ENCODE results near the gene KCNK10.
"Not testable (repeated sequence)": the region's sequence is repeated elsewhere in the genome, so short reads cannot be mapped to it uniquely, and the experiment has no call there.

KCNK10 gene

GRCh38 chr14:88261302-88261701, 61.8 kb downstream of the KCNK10 start:
- H3K4me3 Mint-ChIP-seq; ATAC-seq; H3K27ac Mint-ChIP-seq; DNase-seq (ENCODE audit: low spot score in 2 of 2); H3K36me3 Mint-ChIP-seq; H3K4me1 Mint-ChIP-seq; H3K9me3 Mint-ChIP-seq: not testable (repeated sequence)

GRCh38 chr14:88258021-88258420, 65.0 kb downstream of the KCNK10 start:
- ATAC-seq, result no peak
- H3K9me3 Mint-ChIP-seq, result no peaks in the 10 kb centered on the region
- no peaks in the 10 kb centered on the region for H3K4me1 Mint-ChIP-seq
- H3K27ac Mint-ChIP-seq, result no peak overlapping the region
- DNase-seq (ENCODE audit: low spot score in 2 of 2), result no peak
- no peaks in the 10 kb centered on the region for H3K36me3 Mint-ChIP-seq
- no peak overlapping the region for H3K4me3 Mint-ChIP-seq

GRCh38 chr14:88256997-88257950, 65.8 kb downstream of the KCNK10 start:
- Mint-ChIP-seq H3K36me3 (no peaks in the 10 kb centered on the region), H3K9me3 (no peaks in the 10 kb centered on the region), H3K27ac (no peak overlapping the region), H3K4me3 (no peak overlapping the region), H3K4me1 (no peaks in the 10 kb centered on the region)
- ATAC-seq, result no peak
- no peak for DNase-seq (ENCODE audit: low spot score in 2 of 2)

- Mint-ChIP-seq H3K27ac (no peak overlapping the region), H3K4me3 (no peak overlapping the region), H3K36me3 (no peaks in the 10 kb centered on the region), H3K9me3 (no peaks in the 10 kb centered on the region), H3K4me1 (no peaks in the 10 kb centered on the region)
- DNase-seq (ENCODE audit: low spot score in 2 of 2), result no peak
- ATAC-seq, result no peak
Measured at GRCh38 chr14:88255798-88256197, 67.3 kb downstream of the KCNK10 start.

GRCh38 chr14:88255196-88255595, 67.9 kb downstream of the KCNK10 start:
- H3K4me3 Mint-ChIP-seq, result no peak overlapping the region
- no peak for DNase-seq (ENCODE audit: low spot score in 2 of 2)
- H3K4me1 Mint-ChIP-seq, result no peaks in the 10 kb centered on the region
- no peaks in the 10 kb centered on the region for H3K36me3 Mint-ChIP-seq
- H3K27ac Mint-ChIP-seq, result no peak overlapping the region
- ATAC-seq, result no peak
- H3K9me3 Mint-ChIP-seq, result no peaks in the 10 kb centered on the region

GRCh38 chr14:88252498-88252897, 70.6 kb downstream of the KCNK10 start:
- Mint-ChIP-seq H3K9me3 (no peaks in the 10 kb centered on the region), H3K4me3 (no peak overlapping the region), H3K27ac (no peak overlapping the region), H3K4me1 (no peaks in the 10 kb centered on the region), H3K36me3 (no peaks in the 10 kb centered on the region)
- ATAC-seq, result peak; percentile 40
- DNase-seq (ENCODE audit: low spot score in 2 of 2), result no peak

GRCh38 chr14:88251650-88252049, 71.4 kb downstream of the KCNK10 start:
- H3K9me3 Mint-ChIP-seq, result no peaks in the 10 kb centered on the region
- H3K27ac Mint-ChIP-seq, result no peak overlapping the region
- no peaks in the 10 kb centered on the region for H3K36me3 Mint-ChIP-seq
- ATAC-seq (no peak), DNase-seq (ENCODE audit: low spot score in 2 of 2) (no peak)
- H3K4me1 Mint-ChIP-seq, result no peaks in the 10 kb centered on the region
- no peak overlapping the region for H3K4me3 Mint-ChIP-seq

- Mint-ChIP-seq H3K9me3 (no peaks in the 10 kb centered on the region), H3K4me3 (no peak overlapping the region), H3K27ac (no peak overlapping the region), H3K4me1 (no peaks in the 10 kb centered on the region), H3K36me3 (no peaks in the 10 kb centered on the region)
- no peak for DNase-seq (ENCODE audit: low spot score in 2 of 2)
- peak; percentile 49 for ATAC-seq
Measured at GRCh38 chr14:88249266-88249665, 73.8 kb downstream of the KCNK10 start.

GRCh38 chr14:88248606-88249005, 74.5 kb downstream of the KCNK10 start:
- DNase-seq (ENCODE audit: low spot score in 2 of 2) (no peak), ATAC-seq (no peak)
- Mint-ChIP-seq H3K36me3 (no peaks in the 10 kb centered on the region), H3K27ac (no peak overlapping the region), H3K9me3 (no peaks in the 10 kb centered on the region), H3K4me3 (no peak overlapping the region), H3K4me1 (no peaks in the 10 kb centered on the region)

- no peaks in the 10 kb centered on the region for H3K36me3 Mint-ChIP-seq
- H3K27ac Mint-ChIP-seq, result no peak overlapping the region
- no peaks in the 10 kb centered on the region for H3K9me3 Mint-ChIP-seq
- no peaks in the 10 kb centered on the region for H3K4me1 Mint-ChIP-seq
- no peak overlapping the region for H3K4me3 Mint-ChIP-seq
- ATAC-seq, result no peak
- no peak for DNase-seq (ENCODE audit: low spot score in 2 of 2)
Measured at GRCh38 chr14:88247228-88247627, 75.8 kb downstream of the KCNK10 start.

GRCh38 chr14:88245321-88245720, 77.7 kb downstream of the KCNK10 start:
- DNase-seq (ENCODE audit: low spot score in 2 of 2) (no peak), ATAC-seq (peak; percentile 64)
- Mint-ChIP-seq H3K4me3 (no peak overlapping the region), H3K36me3 (no peaks in the 10 kb centered on the region), H3K27ac (no peak overlapping the region), H3K9me3 (no peaks in the 10 kb centered on the region), H3K4me1 (no peaks in the 10 kb centered on the region)

GRCh38 chr14:88243946-88244345, 79.1 kb downstream of the KCNK10 start:
- Mint-ChIP-seq H3K9me3 (no peaks in the 10 kb centered on the region), H3K36me3 (no peaks in the 10 kb centered on the region), H3K27ac (no peak overlapping the region), H3K4me1 (no peaks in the 10 kb centered on the region), H3K4me3 (no peak overlapping the region)
- DNase-seq (ENCODE audit: low spot score in 2 of 2) (no peak), ATAC-seq (no peak)

- Mint-ChIP-seq H3K36me3 (no peaks in the 10 kb centered on the region), H3K4me1 (no peaks in the 10 kb centered on the region), H3K9me3 (no peaks in the 10 kb centered on the region)
Measured at GRCh38 chr14:88242446-88242845, 80.6 kb downstream of the KCNK10 start.

GRCh38 chr14:88241810-88242209, 81.3 kb downstream of the KCNK10 start:
- ATAC-seq, result no peak
- no peaks in the 10 kb centered on the region for H3K36me3 Mint-ChIP-seq
- H3K27ac Mint-ChIP-seq, result no peak overlapping the region

More at GRCh38 chr14:88242446-88242845, 80.6 kb downstream of the KCNK10 start:
- no peak for ATAC-seq
- no peak for DNase-seq (ENCODE audit: low spot score in 2 of 2)
- Mint-ChIP-seq H3K4me3 (no peak overlapping the region), H3K27ac (no peak overlapping the region)

GRCh38 chr14:88234442-88234841, 88.6 kb downstream of the KCNK10 start:
- Mint-ChIP-seq H3K4me1 (no peaks in the 10 kb centered on the region), H3K27ac (no peak overlapping the region), H3K4me3 (no peak overlapping the region), H3K36me3 (no peaks in the 10 kb centered on the region), H3K9me3 (peaks cover 5% of the 10 kb centered on the region)
- no peak for DNase-seq (ENCODE audit: low spot score in 2 of 2)
- ATAC-seq, result no peak

More at GRCh38 chr14:88241810-88242209, 81.3 kb downstream of the KCNK10 start:
- Mint-ChIP-seq H3K9me3 (no peaks in the 10 kb centered on the region), H3K4me3 (no peak overlapping the region), H3K4me1 (no peaks in the 10 kb centered on the region)
- DNase-seq (ENCODE audit: low spot score in 2 of 2), result no peak

- Mint-ChIP-seq H3K9me3 (peaks cover 5% of the 10 kb centered on the region), H3K27ac (no peak overlapping the region), H3K36me3 (no peaks in the 10 kb centered on the region), H3K4me3 (no peak overlapping the region), H3K4me1 (peaks cover under 1% of the 10 kb centered on the region)
- ATAC-seq, result no peak
- DNase-seq (ENCODE audit: low spot score in 2 of 2), result no peak
Measured at GRCh38 chr14:88233915-88234314, 89.2 kb downstream of the KCNK10 start.
